ENCODE measurements around the gene CACNA2D4. TPM values are rescaled to one million over a fixed set of nuclear protein-coding genes. Genes with fewer than 3 reads are reported as not detected.

The CACNA2D4 gene
- total RNA-seq, 1 experiment from 2014 or later: 1.7 TPM

GRCh38 chr12:1875608-1876007 is 42.8 kb downstream of the CACNA2D4 start:
- DNase-seq (ENCODE audit: low read depth, low spot score): no peak
- Histone ChIP-seq H3K79me2 (ENCODE audit: insufficient read depth, low read length) (no peaks in the 10 kb centered on the region), H3K9me2 (ENCODE audit: insufficient read depth) (no peaks in the 10 kb centered on the region), H4K20me1 (ENCODE audit: insufficient read depth) (no peaks in the 10 kb centered on the region), H3K27ac (ENCODE audit: low read depth, low read length) (no peak overlapping the region), H3K9me3 (ENCODE audit: control insufficient read depth in 1 of 2, insufficient read depth in 1 of 2, low read depth in 1 of 2, low read length in 2 of 2) (no peaks in the 10 kb centered on the region), H3K9ac (ENCODE audit: low read length) (no peak overlapping the region), H3K4me1 (ENCODE audit: control insufficient read depth in 1 of 2, insufficient read depth in 2 of 2, low read length in 2 of 2) (no peaks in the 10 kb centered on the region), H3K36me3 (ENCODE audit: control insufficient read depth in 1 of 2, insufficient read depth in 2 of 2, low read length in 2 of 2) (no peaks in the 10 kb centered on the region), H3K4me3 (replicated peaks in 1 of 2; ENCODE audit: low read depth in 1 of 2, low read length in 2 of 2) (no peak overlapping the region), H3K4me2 (ENCODE audit: low read length) (no peak overlapping the region), H2AFZ (ENCODE audit: low read depth, low read length, poor library complexity, severe bottlenecking) (no peak overlapping the region), H3K27me3 (ENCODE audit: insufficient read depth, low read length) (peaks cover 20% of the 10 kb centered on the region; the same call in 1 of the 2 replicates)
- BruUV-seq (replicated peaks): no TSS peak
- ChIA-PET POLR2A (no interaction called here), RAD21 (ENCODE audit: low non-redundant PET in 1 of 2, low total read pairs in 2 of 2, uncharacterized antibody in 2 of 2, unreplicated experiment in 2 of 2) (no interaction called here), CTCF (no interaction called here)
- no peak for TF ChIP-seq CTCF (IDR thresholded peaks at IDR 0.05 in 2 of 3, conservative IDR thresholded peaks at IDR 0.05 in 1 of 3; ENCODE audit: borderline replicate concordance in 1 of 3, insufficient read depth in 1 of 3, low read depth in 2 of 3, low read length in 2 of 3)
- no peak for TF ChIP-seq MAX (IDR thresholded peaks at IDR 0.05)
- TF ChIP-seq REST (IDR thresholded peaks at IDR 0.05; ENCODE audit: low read depth): no peak
- TF ChIP-seq ELF1 (IDR thresholded peaks at IDR 0.05; ENCODE audit: borderline replicate concordance, low read depth): no peak
- no peak for TF ChIP-seq EGR1 (IDR thresholded peaks at IDR 0.05; ENCODE audit: low read depth)
- TF ChIP-seq ZFX (IDR thresholded peaks at IDR 0.05): no peak
- no peak for TF ChIP-seq FOSL1 (IDR thresholded peaks at IDR 0.05; ENCODE audit: low read depth)
- TF ChIP-seq YY1 (IDR thresholded peaks at IDR 0.05; ENCODE audit: extremely low read depth, insufficient replicate concordance, low read depth, low read length): no peak
- no peak for TF ChIP-seq EZH2phosphoT487 (IDR thresholded peaks at IDR 0.05; ENCODE audit: borderline replicate concordance)
- TF ChIP-seq JUND (IDR thresholded peaks at IDR 0.05): no peak
- no peak for ATAC-seq
- intact Hi-C loops (cut with micrococcal nuclease): no loop called here
